CD4-positive, alpha-beta memory T cell (primary cell): ENCODE measurements around the gene NR3C2. TPM values are rescaled to one million over a fixed set of nuclear protein-coding genes. Genes with fewer than 3 reads are reported as not detected.

Experiments used
- CTCF ChIA-PET: fragments of 350-600 bp; sonication (Branson Sonifier 250); formaldehyde crosslinking; loops from one replicate; lab custom pipeline; 2021; ENCODE audit warnings: inconsistent platforms; ENCODE audit not compliant: partially characterized antibody; lab: Charles Lee
- POLR2A ChIA-PET: fragments of 350-600 bp; sonication (Branson Sonifier 250); formaldehyde crosslinking; loops from one replicate; lab custom pipeline; 2021; ENCODE audit not compliant: partially characterized antibody; lab: Charles Lee
- DNase-seq, 5 donors: peaks; one replicate each; pipeline versions ENCODE4 v3.0.0 to v3.0.0-alpha.2; 2020 to 2022; ENCODE audit warnings: mixed read lengths in 1 of 5
- H3K27ac ChIP-seq: one replicate; pipeline ENCODE4 v1.7.0; 2013; ENCODE audit warnings: low read depth, low read length
- H3K27me3 ChIP-seq: 2 replicates; pipeline ENCODE4 v1.7.0; 2013; ENCODE audit warnings: mild to moderate bottlenecking, low read length, moderate library complexity; ENCODE audit not compliant: insufficient read depth
- H3K36me3 ChIP-seq: 2 replicates; pipeline ENCODE4 v1.7.0; 2013; ENCODE audit warnings: mild to moderate bottlenecking, low read length, moderate library complexity; ENCODE audit not compliant: insufficient read depth
- H3K4me1 ChIP-seq: 2 replicates; pipeline ENCODE4 v1.7.0; 2013; ENCODE audit warnings: mild to moderate bottlenecking, low read length, moderate library complexity; ENCODE audit not compliant: insufficient read depth
- H3K4me3 ChIP-seq, 2 donors: one replicate each; pipeline ENCODE4 v1.7.0; 2013; ENCODE audit warnings: low read length in 2 of 2, mild to moderate bottlenecking in 1 of 2
- H3K9me3 ChIP-seq, 2 donors: one replicate each; pipeline ENCODE4 v1.7.0; 2013; ENCODE audit warnings: low read length in 2 of 2, control low read depth in 1 of 2; ENCODE audit not compliant: control insufficient read depth in 1 of 2
- H3K27ac Mint-ChIP-seq, 7 donors: one replicate each; pipeline ENCODE4 v1.8.0; 2020 to 2021; ENCODE audit warnings: mixed read lengths in 7 of 7, mild to moderate bottlenecking in 6 of 7, inconsistent platforms in 3 of 7, moderate library complexity in 3 of 7
- H3K27me3 Mint-ChIP-seq, 2 donors: one replicate each; pipeline ENCODE4 v1.8.0; 2020 to 2021; ENCODE audit warnings: mixed read lengths in 2 of 2
- H3K36me3 Mint-ChIP-seq, 2 donors: one replicate each; pipeline ENCODE4 v1.8.0; 2020 to 2021; ENCODE audit warnings: mixed read lengths in 2 of 2, inconsistent platforms in 1 of 2, mild to moderate bottlenecking in 1 of 2
- H3K4me1 Mint-ChIP-seq, 4 donors: one replicate each; pipeline ENCODE4 v1.8.0; 2020 to 2021; ENCODE audit warnings: mixed read lengths in 4 of 4, mild to moderate bottlenecking in 1 of 4
- H3K4me3 Mint-ChIP-seq, 8 donors: one replicate each; pipeline ENCODE4 v1.8.0; 2020 to 2021; ENCODE audit warnings: mixed read lengths in 8 of 8, mild to moderate bottlenecking in 7 of 8, moderate library complexity in 6 of 8, inconsistent platforms in 3 of 8
- H3K9me3 Mint-ChIP-seq, 8 donors: one replicate each; pipeline ENCODE4 v1.8.0; 2020 to 2021; ENCODE audit warnings: mixed read lengths in 8 of 8, mild to moderate bottlenecking in 5 of 8, inconsistent platforms in 3 of 8, moderate library complexity in 1 of 8
- intact Hi-C: fragments of 100-400 bp; cut with micrococcal nuclease; formaldehyde crosslinking; loops from one replicate; pipeline ENCODE4 v1.15.1; 2023
- polyA plus RNA-seq, 2 donors: library from polyadenylated mRNA; unstranded; fragments of 300-500 nt; fragmentation: Illumina TruSeq; gene quantifications; one replicate each; pipeline ENCODE4 v1.2.3, GENCODE V29; 2021
- total RNA-seq, 2 experiments: library from RNA; stranded (reverse); gene quantifications; one replicate each; pipeline ENCODE4 v1.2.3, GENCODE V29; 2021

Gene NR3C2
- total and polyA plus RNA-seq, 4 experiments from 2014 or later, result 4.9 to 50.9 (median 26.8) TPM

GRCh38 chr4:148108766-148109165 is 333.4 kb downstream of the NR3C2 start:
- no peaks in the 10 kb centered on the region for H3K27me3 ChIP-seq
- intact Hi-C loops, result no loop called here
- no peak overlapping the region for H3K27ac Mint-ChIP-seq
- H3K36me3 ChIP-seq, result peaks cover 2% of the 10 kb centered on the region
- no peak overlapping the region for H3K4me3 Mint-ChIP-seq
- DNase-seq, result no peak
- no peaks in the 10 kb centered on the region for H3K4me1 ChIP-seq
- H3K9me3 Mint-ChIP-seq, result peaks cover 0 to 6% (median 3%) of the 10 kb centered on the region in 8 donors
- ChIA-PET POLR2A (no interaction called here), CTCF (no interaction called here)
- peaks cover 91 to 92% of the 10 kb centered on the region in 2 donors for H3K36me3 Mint-ChIP-seq
- H3K4me1 Mint-ChIP-seq, result peaks cover 10 to 24% (median 17%) of the 10 kb centered on the region in 4 donors
- no peak overlapping the region for H3K27ac ChIP-seq
- no peaks in the 10 kb centered on the region for H3K9me3 ChIP-seq
- no peak overlapping the region for H3K4me3 ChIP-seq
- H3K27me3 Mint-ChIP-seq, result no peaks in the 10 kb centered on the region

DNA sequence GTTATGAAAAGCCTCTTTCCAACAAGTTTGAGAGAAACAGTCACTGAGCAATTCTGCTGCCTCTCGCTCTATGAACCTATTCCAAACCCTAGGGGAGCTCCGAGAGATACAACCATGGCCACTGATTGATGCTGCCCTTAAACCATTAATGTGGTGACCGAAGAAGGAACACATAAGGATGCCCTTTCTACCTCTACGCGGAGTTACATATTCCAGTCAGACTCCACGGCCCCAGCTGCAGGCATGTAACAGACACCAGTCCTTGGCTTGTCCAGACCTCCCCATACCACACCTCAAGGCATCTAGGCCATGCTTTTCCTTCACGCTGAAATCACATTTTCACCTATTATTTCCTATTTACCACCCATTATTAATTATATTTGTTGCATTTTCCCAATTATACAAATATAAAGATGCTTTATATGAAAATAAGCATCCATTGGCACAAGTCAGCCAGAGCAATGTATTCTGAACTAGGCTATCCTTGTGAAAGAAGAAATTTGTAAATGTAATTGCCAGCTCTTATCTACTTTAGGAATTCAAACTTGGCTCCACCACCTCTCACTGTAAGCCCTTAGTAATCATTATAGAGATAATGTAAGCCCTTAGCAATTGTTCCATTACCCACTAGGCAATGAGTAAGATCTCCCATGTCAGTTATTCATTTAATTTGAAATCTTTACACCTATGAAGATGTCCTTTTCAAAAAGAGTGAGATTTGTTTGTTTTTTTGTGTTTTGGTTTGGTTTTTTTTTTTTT is 338.4 kb downstream of the NR3C2 start:
- intact Hi-C loops, result no loop called here
- H3K4me1 ChIP-seq, result no peaks in the 10 kb centered on the region
- H3K36me3 Mint-ChIP-seq, result peaks cover 56 to 66% of the 10 kb centered on the region in 2 donors
- H3K27ac ChIP-seq, result no peak overlapping the region
- no peak overlapping the region for H3K4me3 Mint-ChIP-seq
- peak overlapping the region in 2 of 7 donors; percentile 19 to 39 for H3K27ac Mint-ChIP-seq
- no peaks in the 10 kb centered on the region for H3K27me3 Mint-ChIP-seq
- H3K36me3 ChIP-seq, result no peaks in the 10 kb centered on the region
- CTCF ChIA-PET, result interaction anchor here (1.4 kb wide), 1 partner anchor 59 kb away, joined by 5 read pairs; no protein-coding TSS in a partner anchor
- no peak for DNase-seq
- H3K9me3 ChIP-seq, result no peaks in the 10 kb centered on the region
- peaks cover 0 to 4% (median 2%) of the 10 kb centered on the region in 8 donors for H3K9me3 Mint-ChIP-seq
- no peaks in the 10 kb centered on the region for H3K27me3 ChIP-seq
- H3K4me3 ChIP-seq, result no peak overlapping the region
- H3K4me1 Mint-ChIP-seq, result peaks cover 6 to 24% (median 17%) of the 10 kb centered on the region in 4 donors
- POLR2A ChIA-PET, result no interaction called here

- H3K9me3 ChIP-seq, result no peaks in the 10 kb centered on the region
- CTCF ChIA-PET, result interaction anchor here (0.9 to 1.1 kb wide), 2 partner anchors 15 to 19 kb away, joined by 3 to 4 read pairs; no protein-coding TSS in a partner anchor
- Mint-ChIP-seq H3K9me3 (peaks cover 0 to 2% (median 0%) of the 10 kb centered on the region in 8 donors), H3K4me3 (no peak overlapping the region), H3K27me3 (no peaks in the 10 kb centered on the region), H3K36me3 (peaks cover 43 to 56% of the 10 kb centered on the region in 2 donors), H3K4me1 (peaks cover 9 to 21% (median 16%) of the 10 kb centered on the region in 4 donors), H3K27ac (peak overlapping the region in 3 of 7 donors; percentile 58 to 82 (median 60))
- POLR2A ChIA-PET, result no interaction called here
- H3K27me3 ChIP-seq, result no peaks in the 10 kb centered on the region
- intact Hi-C loops, result no loop called here
- no peaks in the 10 kb centered on the region for H3K36me3 ChIP-seq
- DNase-seq, result no peak
- no peak overlapping the region for H3K27ac ChIP-seq
- H3K4me1 ChIP-seq, result no peaks in the 10 kb centered on the region
- H3K4me3 ChIP-seq, result no peak overlapping the region
Measured at GRCh38 chr4:148101790-148102189, 340.4 kb downstream of the NR3C2 start.

- POLR2A ChIA-PET, result no interaction called here
- peaks cover 41 to 51% of the 10 kb centered on the region in 2 donors for H3K36me3 Mint-ChIP-seq
- intact Hi-C loops, result no loop called here
- CTCF ChIA-PET, result no interaction called here
- no peak for DNase-seq
- H3K36me3 ChIP-seq, result no peaks in the 10 kb centered on the region
- H3K27me3 Mint-ChIP-seq, result no peaks in the 10 kb centered on the region
- no peaks in the 10 kb centered on the region for H3K27me3 ChIP-seq
- H3K4me3 Mint-ChIP-seq, result no peak overlapping the region
- H3K4me1 Mint-ChIP-seq, result peaks cover 10 to 19% (median 14%) of the 10 kb centered on the region in 4 donors
- no peak overlapping the region for H3K27ac ChIP-seq
- peak overlapping the region in 1 of 7 donors; percentile 7 for H3K27ac Mint-ChIP-seq
- no peaks in the 10 kb centered on the region for H3K4me1 ChIP-seq
- H3K9me3 Mint-ChIP-seq, result no peaks in the 10 kb centered on the region
- no peaks in the 10 kb centered on the region for H3K9me3 ChIP-seq
- no peak overlapping the region for H3K4me3 ChIP-seq
Measured at GRCh38 chr4:148101235-148101634, 341.0 kb downstream of the NR3C2 start.

DNA sequence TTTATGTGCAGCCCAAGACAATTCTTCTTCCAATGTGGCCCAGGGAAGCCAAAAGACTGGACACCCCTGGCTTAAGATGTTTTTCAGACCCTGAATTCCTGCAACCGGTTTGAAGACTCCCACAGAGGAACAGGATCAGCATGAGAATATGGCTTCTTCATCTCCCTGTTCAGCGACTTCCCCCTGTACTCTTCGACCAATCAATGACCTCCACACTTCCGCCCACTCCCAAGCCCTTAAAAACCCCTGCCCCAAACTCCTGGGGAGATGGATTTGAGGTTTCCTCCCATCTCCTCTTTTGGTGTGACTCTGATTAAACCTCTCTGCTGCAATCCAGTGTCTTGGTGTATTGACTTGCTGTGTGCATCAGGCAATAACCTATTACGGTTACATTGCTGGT is 344.4 kb downstream of the NR3C2 start:
- DNase-seq, result no peak
- Mint-ChIP-seq H3K27ac (peak overlapping the region in 1 of 7 donors; percentile 2), H3K9me3 (no peaks in the 10 kb centered on the region), H3K4me3 (no peak overlapping the region), H3K27me3 (no peaks in the 10 kb centered on the region), H3K36me3 (peaks cover 16 to 24% of the 10 kb centered on the region in 2 donors), H3K4me1 (peaks cover 5 to 13% (median 12%) of the 10 kb centered on the region in 4 donors)
- ChIA-PET CTCF (no interaction called here), POLR2A (no interaction called here)
- no peak overlapping the region for H3K27ac ChIP-seq
- H3K9me3 ChIP-seq, result no peaks in the 10 kb centered on the region
- no peak overlapping the region for H3K4me3 ChIP-seq
- no peaks in the 10 kb centered on the region for H3K4me1 ChIP-seq
- H3K36me3 ChIP-seq, result no peaks in the 10 kb centered on the region
- H3K27me3 ChIP-seq, result no peaks in the 10 kb centered on the region
- intact Hi-C loops, result no loop called here

DNA sequence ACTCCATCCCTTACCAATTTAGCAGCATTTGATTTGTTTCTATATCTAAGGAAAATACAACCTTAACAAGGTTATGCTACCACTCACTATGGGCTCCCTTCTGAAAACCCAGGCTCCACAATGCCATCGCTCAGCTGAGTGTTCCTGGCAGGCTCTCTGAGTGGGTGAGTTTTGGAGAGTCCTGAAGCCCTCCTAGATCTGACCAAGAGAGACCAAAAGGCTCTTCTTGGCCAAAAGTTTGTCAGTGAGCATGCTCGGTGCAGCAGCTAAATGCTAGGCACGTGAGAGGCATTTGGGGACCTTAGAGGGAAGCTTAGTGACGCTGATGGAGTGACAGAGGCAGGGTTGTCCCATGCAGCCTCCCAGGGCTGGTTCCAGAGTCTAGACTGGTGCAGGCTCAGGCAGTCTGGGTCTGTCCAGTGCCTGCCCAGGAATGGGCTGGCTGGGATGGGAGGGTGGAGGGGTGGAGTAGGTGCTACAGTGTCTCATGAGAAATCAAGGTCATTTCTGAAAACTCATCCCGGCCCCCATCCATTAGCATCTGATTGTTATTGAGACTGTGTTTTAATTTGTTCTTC is 346.8 kb downstream of the NR3C2 start:
- H3K9me3 Mint-ChIP-seq, result no peaks in the 10 kb centered on the region
- H3K9me3 ChIP-seq, result no peaks in the 10 kb centered on the region
- peaks cover 19 to 24% of the 10 kb centered on the region in 2 donors for H3K36me3 Mint-ChIP-seq
- H3K27ac ChIP-seq, result no peak overlapping the region
- H3K4me3 ChIP-seq, result no peak overlapping the region
- peak overlapping the region in 2 of 7 donors; percentile 61 to 74 for H3K27ac Mint-ChIP-seq
- H3K36me3 ChIP-seq, result no peaks in the 10 kb centered on the region
- DNase-seq, result no peak
- H3K4me1 ChIP-seq, result no peaks in the 10 kb centered on the region
- no peak overlapping the region for H3K4me3 Mint-ChIP-seq
- no peaks in the 10 kb centered on the region for H3K27me3 ChIP-seq
- CTCF ChIA-PET, result interaction anchor here (0.6 kb wide), 1 partner anchor 113 kb away, joined by 3 read pairs; no protein-coding TSS in a partner anchor
- no peaks in the 10 kb centered on the region for H3K27me3 Mint-ChIP-seq
- intact Hi-C loops, result no loop called here
- POLR2A ChIA-PET, result interaction anchor here (0.8 kb wide), 1 partner anchor 18 kb away, joined by 3 read pairs; no protein-coding TSS in a partner anchor
- peaks cover 4 to 8% (median 6%) of the 10 kb centered on the region in 4 donors for H3K4me1 Mint-ChIP-seq

- Histone ChIP-seq H3K9me3 (no peaks in the 10 kb centered on the region), H3K27me3 (no peaks in the 10 kb centered on the region), H3K36me3 (no peaks in the 10 kb centered on the region), H3K4me3 (no peak overlapping the region), H3K27ac (no peak overlapping the region), H3K4me1 (no peaks in the 10 kb centered on the region)
- H3K27ac Mint-ChIP-seq, result no peak overlapping the region
- CTCF ChIA-PET, result no interaction called here
- no peak for DNase-seq
- POLR2A ChIA-PET, result no interaction called here
- no peaks in the 10 kb centered on the region for H3K9me3 Mint-ChIP-seq
- H3K36me3 Mint-ChIP-seq, result peaks cover 22 to 24% of the 10 kb centered on the region in 2 donors
- H3K27me3 Mint-ChIP-seq, result no peaks in the 10 kb centered on the region
- H3K4me3 Mint-ChIP-seq, result no peak overlapping the region
- intact Hi-C loops, result no loop called here
- peaks cover 7 to 11% (median 11%) of the 10 kb centered on the region in 4 donors for H3K4me1 Mint-ChIP-seq
Measured at GRCh38 chr4:148094149-148094548, 348.1 kb downstream of the NR3C2 start.
